Measurements from ENCODE around the gene CLDN9. TPM values are rescaled to one million over a fixed set of nuclear protein-coding genes. Genes with fewer than 3 reads are reported as not detected.

CLDN9 gene
- total and polyA plus RNA-seq, 2 experiments from 2014 or later: 0.09 TPM; not detected in 1

DNA sequence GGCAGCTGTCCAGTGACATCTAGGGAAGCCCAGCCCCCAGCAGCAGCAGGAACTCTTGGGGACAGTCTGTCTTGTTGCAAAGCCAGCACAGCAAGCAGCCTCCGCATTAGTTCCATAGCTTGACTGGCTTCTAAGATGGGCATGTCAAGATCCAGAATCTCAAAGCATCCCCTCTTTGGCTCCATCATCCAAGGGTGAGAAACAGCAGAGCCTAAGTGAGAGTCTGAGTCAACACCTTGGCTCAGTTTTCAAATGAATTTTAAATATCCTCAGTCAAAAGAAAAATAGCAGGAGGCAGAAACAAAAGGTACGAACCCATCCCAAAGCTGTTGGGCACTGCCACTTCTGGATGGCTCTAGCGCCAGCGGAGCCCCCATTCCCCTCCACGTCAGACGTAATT lies 2.2 kb downstream of the CLDN9 start:
- Histone ChIP-seq H3F3A (ENCODE audit: insufficient read depth) (no peaks in the 10 kb centered on the region), H2AFZ (no peak overlapping the region), H3K27ac (no peak overlapping the region), H3K79me2 (ENCODE audit: insufficient read depth) (no peaks in the 10 kb centered on the region), H3K4me1 (ENCODE audit: insufficient read depth) (peaks cover 6% of the 10 kb centered on the region; the same call in 1 of the 2 replicates), H3K4me3 (no peak overlapping the region), H4K20me1 (ENCODE audit: insufficient read depth) (no peaks in the 10 kb centered on the region), H3K36me3 (ENCODE audit: low read depth) (no peaks in the 10 kb centered on the region), H3K9me2 (ENCODE audit: insufficient read depth) (no peaks in the 10 kb centered on the region), H3K27me3 (replicated peaks; ENCODE audit: insufficient read depth) (peaks cover 13% of the 10 kb centered on the region; the same call in 1 of the 2 replicates), H3K4me2 (ENCODE audit: unreplicated experiment) (no peak overlapping the region), H3K9me3 (ENCODE audit: low read depth) (no peaks in the 10 kb centered on the region), H3K9ac (no peak overlapping the region)
- in situ Hi-C loops (cut with MboI): no loop called here
- no peak for DNase-seq
- TF ChIP-seq EZH2phosphoT487 (IDR thresholded peaks at IDR 0.05; ENCODE audit: insufficient read depth, low read depth): no peak
- no peak for TF ChIP-seq EZH2 (IDR thresholded peaks at IDR 0.05; ENCODE audit: insufficient read depth, poor library complexity, severe bottlenecking)
- WGBS, 2 experiments (ENCODE audit: low coverage in 1 of 2, low lambda C conversion rate in 2 of 2, missing lambda C conversion rate in 2 of 2): 83 to 85% methylated on average over 6 of the region's 6 CpGs

DNA sequence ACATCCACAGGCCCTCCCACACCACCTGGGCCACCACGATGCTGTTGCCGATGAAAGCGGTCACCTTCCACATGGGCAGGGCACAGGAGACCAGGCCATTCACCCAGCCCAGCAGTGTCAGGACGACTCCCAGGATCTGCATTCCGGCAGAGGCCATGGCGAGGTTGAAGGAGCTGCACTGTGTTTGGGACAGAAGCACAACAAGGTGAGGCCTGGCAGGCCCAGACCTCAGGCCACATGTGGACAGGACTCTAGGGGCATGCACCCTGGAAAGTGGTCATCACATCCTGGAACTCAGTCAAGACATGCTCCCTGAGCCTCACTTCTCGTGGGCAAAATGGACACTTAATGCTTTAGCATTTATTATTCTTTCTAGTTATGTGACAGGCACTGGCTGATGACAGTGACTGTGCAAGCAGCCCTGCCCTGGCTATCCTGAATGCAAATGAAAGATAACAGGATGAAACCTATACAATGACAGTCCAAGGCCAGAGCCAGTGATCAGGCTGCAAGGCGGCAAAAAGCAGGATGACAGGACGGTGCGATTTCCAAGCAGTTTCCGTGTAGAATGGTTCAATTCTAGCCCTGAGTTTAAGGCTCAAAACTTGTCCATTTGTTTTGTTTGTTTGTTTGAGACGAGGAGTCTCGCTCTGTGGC lies 3.3 kb downstream of the CLDN9 start:
- no peak overlapping the region for H3K27ac ChIP-seq
- H3K4me2 ChIP-seq (ENCODE audit: unreplicated experiment): no peak overlapping the region

DNA sequence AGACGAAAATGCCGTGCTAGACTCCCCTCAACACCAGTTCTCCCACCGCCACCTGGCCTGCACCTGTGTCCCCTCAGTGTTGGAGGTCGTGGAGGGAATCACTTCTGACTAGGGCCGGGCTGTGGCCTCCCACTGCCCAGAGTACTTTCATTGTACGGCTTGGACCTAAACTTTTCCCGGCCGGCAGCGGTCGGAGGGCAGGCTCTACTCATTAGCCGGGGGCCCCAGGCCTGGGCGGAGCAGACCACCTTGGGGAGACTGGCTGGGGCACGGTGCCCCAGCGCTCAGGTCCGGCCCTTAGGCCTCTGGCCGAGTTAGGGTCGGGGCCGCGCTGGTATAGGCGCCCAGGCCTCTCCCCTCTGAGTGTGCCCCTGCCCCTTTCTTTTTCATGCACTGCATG lies 4.6 kb downstream of the CLDN9 start:
- Histone ChIP-seq H3K27me3 (replicated peaks; ENCODE audit: insufficient read depth) (peaks cover 4% of the 10 kb centered on the region; the same call in 1 of the 2 replicates), H3F3A (ENCODE audit: insufficient read depth) (peaks cover 4% of the 10 kb centered on the region; the same call in 1 of the 2 replicates), H3K9me3 (ENCODE audit: low read depth) (no peaks in the 10 kb centered on the region), H3K36me3 (ENCODE audit: low read depth) (peaks cover 2% of the 10 kb centered on the region; the same call in 1 of the 2 replicates), H3K4me2 (ENCODE audit: unreplicated experiment) (no peak overlapping the region), H3K79me2 (ENCODE audit: insufficient read depth) (no peaks in the 10 kb centered on the region), H4K20me1 (ENCODE audit: insufficient read depth) (no peaks in the 10 kb centered on the region), H3K4me3 (no peak overlapping the region), H3K9ac (no peak overlapping the region), H3K4me1 (ENCODE audit: insufficient read depth) (peaks cover 6% of the 10 kb centered on the region; the same call in 1 of the 2 replicates), H3K9me2 (ENCODE audit: insufficient read depth) (no peaks in the 10 kb centered on the region), H2AFZ (no peak overlapping the region), H3K27ac (no peak overlapping the region)
- 54 to 59% methylated on average over 15 to 20 of the region's 20 CpGs for WGBS, 2 experiments (ENCODE audit: low coverage in 1 of 2, low lambda C conversion rate in 2 of 2, missing lambda C conversion rate in 2 of 2)
- no peak for DNase-seq
- TF ChIP-seq EZH2 (IDR thresholded peaks at IDR 0.05; ENCODE audit: insufficient read depth, poor library complexity, severe bottlenecking): no peak
- TF ChIP-seq EZH2phosphoT487 (IDR thresholded peaks at IDR 0.05; ENCODE audit: insufficient read depth, low read depth): no peak
- in situ Hi-C loops (cut with MboI): no loop called here

More for the DNA sequence above, 3.3 kb downstream of the CLDN9 start:
- no peak overlapping the region for H2AFZ ChIP-seq
- no peaks in the 10 kb centered on the region for H3K9me3 ChIP-seq (ENCODE audit: low read depth)
- 78 to 87% methylated on average over 13 of the region's 13 CpGs for WGBS, 2 experiments (ENCODE audit: low coverage in 1 of 2, low lambda C conversion rate in 2 of 2, missing lambda C conversion rate in 2 of 2)
- H3K9ac ChIP-seq: no peak overlapping the region
- no peaks in the 10 kb centered on the region for H4K20me1 ChIP-seq (ENCODE audit: insufficient read depth)
- H3F3A ChIP-seq (ENCODE audit: insufficient read depth): peaks cover 4% of the 10 kb centered on the region; the same call in 1 of the 2 replicates
- peaks cover 6% of the 10 kb centered on the region; the same call in 1 of the 2 replicates for H3K4me1 ChIP-seq (ENCODE audit: insufficient read depth)
- DNase-seq: no peak
- H3K4me3 ChIP-seq: no peak overlapping the region
- H3K79me2 ChIP-seq (ENCODE audit: insufficient read depth): no peaks in the 10 kb centered on the region
- H3K9me2 ChIP-seq (ENCODE audit: insufficient read depth): no peaks in the 10 kb centered on the region
- H3K27me3 ChIP-seq (replicated peaks; ENCODE audit: insufficient read depth): peaks cover 13% of the 10 kb centered on the region; the same call in 1 of the 2 replicates
- in situ Hi-C loops (cut with MboI): no loop called here
- TF ChIP-seq EZH2phosphoT487 (IDR thresholded peaks at IDR 0.05; ENCODE audit: insufficient read depth, low read depth) (no peak), EZH2 (IDR thresholded peaks at IDR 0.05; ENCODE audit: insufficient read depth, poor library complexity, severe bottlenecking) (no peak)
- no peaks in the 10 kb centered on the region for H3K36me3 ChIP-seq (ENCODE audit: low read depth)

DNA sequence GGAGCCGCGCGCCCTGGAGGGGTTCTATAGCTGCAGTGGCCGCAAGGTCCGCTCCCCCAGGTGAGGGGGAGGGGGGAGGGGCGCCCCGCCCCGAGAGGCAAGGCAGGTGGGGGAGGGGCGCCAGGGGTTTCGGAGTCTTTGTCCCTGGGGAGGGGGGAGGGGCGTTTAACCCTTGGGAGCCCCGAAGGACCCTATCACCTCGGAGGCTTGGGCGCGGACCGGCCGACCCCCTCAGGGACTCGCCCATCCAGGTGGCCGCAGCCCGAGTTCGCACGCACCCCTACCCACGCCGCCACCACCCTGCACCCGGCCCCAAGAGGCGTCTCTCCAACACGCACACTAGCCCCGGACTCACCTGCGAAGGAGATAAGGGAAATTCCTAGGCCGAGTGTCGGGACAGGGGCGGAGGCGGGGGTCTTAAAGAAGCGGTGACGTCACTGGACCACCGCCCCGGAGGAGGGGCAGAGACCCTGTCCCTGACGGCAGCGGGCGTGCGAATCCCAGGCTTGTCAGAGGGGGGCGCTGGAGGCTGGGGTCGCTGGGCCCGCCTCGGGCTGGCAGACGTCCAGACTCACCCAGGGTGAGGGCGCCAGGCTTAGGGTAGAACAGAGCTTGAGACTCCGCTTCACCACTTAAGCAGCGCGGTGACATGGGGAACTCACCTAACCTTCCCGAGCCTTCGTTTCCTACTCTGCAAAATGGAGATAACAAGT lies 5.2 kb downstream of the CLDN9 start, which contains the start of gene CLDN6:
TSS of gene CLDN6 (minus strand) at position 390 of the 713 bp plus-strand sequence. CDS start 2,162 bp downstream, outside the sequence.
- Histone ChIP-seq H3K4me1 (ENCODE audit: insufficient read depth) (peaks cover 11% of the 10 kb centered on the region), H3K79me2 (ENCODE audit: insufficient read depth) (no peaks in the 10 kb centered on the region), H2AFZ (no peak within 1 kb of the TSS), H3K4me2 (ENCODE audit: unreplicated experiment) (no peak within 1 kb of the TSS), H3K4me3 (no peak within 1 kb of the TSS), H3K9me2 (ENCODE audit: insufficient read depth) (no peaks in the 10 kb centered on the region), H3K27ac (no peak within 1 kb of the TSS), H3K27me3 (replicated peaks; ENCODE audit: insufficient read depth) (peaks cover 4% of the 10 kb centered on the region; the same call in 1 of the 2 replicates), H3K9ac (no peak within 1 kb of the TSS), H3K9me3 (ENCODE audit: low read depth) (no peaks in the 10 kb centered on the region), H4K20me1 (ENCODE audit: insufficient read depth) (no peaks in the 10 kb centered on the region), H3K36me3 (ENCODE audit: low read depth) (peaks cover 2% of the 10 kb centered on the region; the same call in 1 of the 2 replicates), H3F3A (ENCODE audit: insufficient read depth) (peaks cover 9% of the 10 kb centered on the region)
- 12 to 13% methylated on average over 31 to 35 of the region's 52 CpGs for WGBS, 2 experiments (ENCODE audit: low coverage in 1 of 2, low lambda C conversion rate in 2 of 2, missing lambda C conversion rate in 2 of 2)
- DNase-seq: no peak
- in situ Hi-C loops (cut with MboI): no loop called here
- TF ChIP-seq EZH2 (IDR thresholded peaks at IDR 0.05; ENCODE audit: insufficient read depth, poor library complexity, severe bottlenecking) (no peak), EZH2phosphoT487 (IDR thresholded peaks at IDR 0.05; ENCODE audit: insufficient read depth, low read depth) (no peak)

Measured in GM23248 (cell line).